HG02973 (cell line): ENCODE measurements around the gene MAN2B2.

Experiments
- ATAC-seq: cut with Tn5 transposase; IDR thresholded peaks from one replicate; pipeline ENCODE4 v1.9.1; 2021; ENCODE audit warnings: moderate library complexity; ENCODE audit not compliant: unreplicated experiment

The MAN2B2 gene

DNA sequence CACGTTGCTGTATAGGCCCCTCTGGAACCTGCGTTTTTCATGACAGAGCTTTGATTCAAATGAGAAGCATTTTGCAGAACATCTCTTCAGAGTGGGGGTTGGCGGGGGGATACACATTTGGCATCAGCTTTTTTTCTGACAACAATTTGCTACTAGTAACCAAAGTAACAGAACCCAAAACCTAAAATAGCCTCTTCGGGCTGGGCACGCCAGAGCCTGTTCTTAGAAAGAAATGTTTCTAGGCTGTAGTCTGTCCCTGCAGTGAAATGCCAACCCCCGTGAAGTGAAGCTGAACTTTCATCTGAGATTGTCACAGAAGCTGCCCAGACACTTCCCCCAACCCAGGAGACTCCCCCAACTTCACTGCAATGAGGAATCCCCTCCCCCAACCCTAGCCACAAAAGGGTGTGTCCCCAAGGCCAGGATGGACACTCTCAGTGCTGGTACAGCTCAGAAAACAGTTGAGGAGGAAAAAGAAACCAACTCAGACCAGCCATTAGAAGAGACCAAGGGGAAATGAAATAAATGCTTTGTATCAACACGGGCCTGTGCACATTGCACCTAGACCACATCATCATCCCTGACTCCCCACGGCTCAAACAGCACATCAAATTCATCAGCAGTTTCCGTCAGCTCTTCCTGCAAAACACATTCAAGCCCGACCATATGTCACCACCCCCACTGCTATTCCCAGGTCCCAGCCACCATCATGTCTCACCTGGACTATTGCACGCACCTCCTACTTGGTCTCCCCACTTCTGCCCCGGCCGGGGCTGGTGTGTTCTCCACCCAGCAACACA is 8.4 kb upstream of the MAN2B2 start:
- ATAC-seq: no peak

DNA sequence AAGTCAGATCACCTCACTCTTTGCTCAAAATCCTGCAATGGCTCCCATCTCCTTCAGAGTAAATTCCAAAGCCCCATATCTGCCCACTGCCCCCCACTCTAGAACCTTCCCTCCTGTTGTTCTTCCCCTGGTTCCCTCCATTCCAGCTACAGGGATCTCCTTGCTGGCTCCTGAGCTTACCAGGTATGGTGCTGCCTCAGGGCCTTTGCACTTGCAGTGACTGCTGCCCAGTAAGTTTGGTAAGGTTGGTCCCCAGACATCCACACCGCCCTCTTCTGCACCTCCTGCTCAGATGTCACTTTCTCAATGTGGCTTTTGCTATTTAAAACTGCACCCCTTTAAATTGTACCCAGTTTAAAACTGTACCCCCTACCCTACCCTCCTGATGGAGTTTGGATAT is 7.8 kb upstream of the MAN2B2 start:
- no peak for ATAC-seq

DNA sequence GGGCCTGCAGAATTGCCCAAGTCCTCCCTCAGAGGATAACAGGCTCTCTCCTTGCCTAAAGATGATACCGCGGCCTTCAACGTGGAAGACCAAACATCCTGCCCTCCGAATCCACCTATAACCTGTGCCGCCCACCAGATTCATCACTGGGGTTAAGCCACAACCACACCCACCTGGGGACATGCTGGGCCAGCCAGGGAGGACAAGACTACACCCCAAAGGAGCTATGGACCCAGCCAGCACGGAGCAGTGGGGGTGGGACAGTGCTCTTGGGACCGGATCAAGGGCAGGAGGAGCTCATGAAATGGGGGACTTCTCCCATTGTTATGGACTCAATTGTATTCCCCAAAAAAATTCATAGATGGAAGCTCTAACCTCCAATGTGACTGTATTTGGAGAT is 6.8 kb upstream of the MAN2B2 start:
- ATAC-seq: no peak

DNA sequence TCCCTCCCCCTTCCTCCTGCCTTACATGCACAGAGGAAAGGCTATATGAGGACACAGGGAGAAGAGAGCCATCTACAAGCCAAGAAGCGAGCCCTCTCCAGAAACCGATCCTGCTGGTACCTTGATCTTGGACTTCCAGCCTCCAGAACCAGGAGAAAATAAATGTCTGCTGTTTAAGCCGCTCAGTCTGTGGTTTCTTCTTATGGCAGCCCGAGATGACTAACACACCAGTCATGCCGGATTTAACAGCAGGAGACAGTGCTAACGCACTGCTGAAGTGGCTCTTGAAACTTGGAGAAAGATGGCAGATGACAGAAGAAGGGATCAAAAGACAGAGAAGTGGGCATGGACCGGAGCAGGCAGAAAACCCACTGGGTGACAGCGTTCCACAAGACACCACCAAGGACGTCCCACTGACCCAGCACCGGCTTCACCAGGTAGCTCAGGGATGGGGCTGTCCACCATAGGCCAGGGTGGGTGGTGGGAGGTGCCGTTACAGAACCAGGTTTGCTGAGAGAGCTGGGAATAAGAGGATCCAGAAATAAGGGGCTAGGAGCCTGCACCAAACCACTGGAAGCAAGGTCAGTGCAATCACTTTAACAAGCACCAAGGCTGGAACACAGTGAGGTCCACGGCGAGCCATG is 6.2 kb upstream of the MAN2B2 start:
- no peak for ATAC-seq

DNA sequence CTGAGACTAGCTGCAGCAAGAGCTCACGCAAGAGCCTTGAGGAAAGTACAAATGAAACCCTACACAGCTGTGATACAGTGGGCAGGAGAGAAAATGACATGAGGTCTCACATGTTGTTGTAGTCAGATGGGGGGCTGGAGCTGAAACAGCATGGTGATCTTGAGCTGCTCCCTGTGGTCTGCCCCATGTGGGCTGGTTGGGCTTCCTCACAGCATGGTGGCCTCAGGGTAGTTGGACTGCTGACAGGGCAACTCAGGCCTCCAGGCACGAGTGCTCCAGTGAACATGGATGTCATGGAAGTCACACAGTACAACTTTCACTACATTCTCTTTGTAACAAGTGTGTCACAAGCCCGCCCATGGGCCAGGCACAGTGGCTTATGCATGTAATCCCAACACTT is 3.4 kb upstream of the MAN2B2 start:
- no peak for ATAC-seq

DNA sequence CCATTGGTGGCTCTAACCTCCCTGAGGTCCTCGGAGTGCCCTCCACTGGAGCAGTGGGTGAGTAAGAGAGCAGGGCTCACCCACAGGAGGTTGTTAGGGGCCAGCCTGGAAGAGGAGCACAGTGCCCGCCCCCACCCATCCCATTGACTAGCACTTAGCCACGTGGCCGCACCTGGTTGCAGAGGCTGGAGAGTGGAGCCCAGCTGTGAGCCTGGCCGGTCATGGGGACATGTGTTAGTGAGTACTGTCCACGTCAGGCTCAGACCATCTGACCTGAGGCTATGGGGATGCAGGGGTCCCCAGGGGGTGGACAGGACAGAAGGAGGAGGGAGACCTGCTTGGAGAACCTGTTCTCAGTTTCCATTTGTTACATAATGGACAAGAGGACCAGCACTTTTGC is 1.4 kb upstream of the MAN2B2 start:
- no peak for ATAC-seq

DNA sequence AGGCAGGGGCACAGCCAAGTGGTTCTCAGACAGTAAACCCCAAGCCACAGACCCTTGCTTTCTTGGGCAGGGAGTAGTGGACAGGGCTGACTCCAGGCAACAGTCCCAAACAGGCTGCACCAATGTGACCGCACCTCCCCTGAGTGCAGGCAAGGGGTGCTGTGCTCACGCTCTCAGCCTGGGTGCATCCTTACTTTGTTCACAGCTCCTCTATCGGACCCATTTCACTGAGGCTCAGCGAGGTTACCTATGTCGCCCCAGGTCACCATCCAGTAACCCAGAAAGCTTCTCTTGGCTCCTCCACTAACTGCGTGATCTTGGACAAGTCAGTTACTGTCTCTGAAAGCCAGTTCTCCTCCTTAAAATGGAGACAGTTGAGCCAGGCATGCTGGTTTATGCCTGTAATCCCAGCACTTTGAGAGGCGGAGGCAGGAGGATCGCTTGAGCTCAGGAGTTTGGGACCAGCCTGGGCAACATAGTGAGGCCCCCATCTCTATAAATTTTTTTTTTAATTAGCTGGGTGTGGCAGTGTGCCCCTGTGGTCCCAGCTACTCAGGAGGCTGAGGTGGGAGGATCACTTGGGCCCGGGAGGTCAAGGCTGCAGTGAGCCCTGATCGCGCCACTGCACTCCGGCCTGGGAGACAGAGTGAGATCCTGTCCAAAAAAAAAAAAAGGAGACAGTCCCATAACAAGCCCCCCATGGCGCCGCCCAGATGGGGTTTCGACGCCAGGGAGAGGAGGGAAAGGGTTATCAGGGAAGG is 823 bp upstream of the MAN2B2 start:
- ATAC-seq: no peak

DNA sequence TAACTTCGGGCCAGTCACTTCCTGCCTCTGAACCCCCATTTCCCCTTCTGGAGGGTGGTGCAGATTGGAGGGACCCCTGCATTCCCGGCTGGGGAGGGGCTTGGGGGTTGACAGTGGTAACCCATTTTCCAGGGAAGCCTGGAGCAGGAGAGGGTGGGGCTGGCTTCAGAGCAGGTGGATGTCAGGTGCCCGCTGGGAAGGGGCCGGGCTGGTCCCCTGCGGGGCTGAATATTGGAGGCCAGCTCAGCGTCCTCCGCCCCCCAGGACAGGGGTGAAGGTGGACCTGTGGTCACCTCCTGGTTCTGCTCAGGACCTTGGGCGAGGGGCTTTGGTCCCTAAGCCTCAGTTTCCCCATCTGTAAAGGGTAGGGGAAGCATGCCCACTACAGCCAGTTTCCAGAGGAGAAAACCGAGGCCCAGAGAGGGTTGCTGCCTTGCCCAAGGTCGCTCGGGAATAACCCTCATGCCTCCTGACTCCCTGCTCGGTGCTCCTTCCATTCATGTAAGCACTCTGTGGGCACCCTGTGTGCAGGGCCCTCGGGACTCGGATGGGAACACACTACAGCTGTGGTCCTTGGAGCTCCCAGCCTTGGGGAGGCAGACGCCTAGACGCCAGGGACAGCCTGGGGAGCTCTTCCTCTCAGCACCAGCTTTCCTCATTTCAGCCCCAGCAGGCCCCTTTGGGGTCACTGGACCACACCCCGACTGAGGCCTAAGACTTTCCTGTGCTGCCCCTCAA is 683 bp downstream of the MAN2B2 start:
- ATAC-seq: no peak

DNA sequence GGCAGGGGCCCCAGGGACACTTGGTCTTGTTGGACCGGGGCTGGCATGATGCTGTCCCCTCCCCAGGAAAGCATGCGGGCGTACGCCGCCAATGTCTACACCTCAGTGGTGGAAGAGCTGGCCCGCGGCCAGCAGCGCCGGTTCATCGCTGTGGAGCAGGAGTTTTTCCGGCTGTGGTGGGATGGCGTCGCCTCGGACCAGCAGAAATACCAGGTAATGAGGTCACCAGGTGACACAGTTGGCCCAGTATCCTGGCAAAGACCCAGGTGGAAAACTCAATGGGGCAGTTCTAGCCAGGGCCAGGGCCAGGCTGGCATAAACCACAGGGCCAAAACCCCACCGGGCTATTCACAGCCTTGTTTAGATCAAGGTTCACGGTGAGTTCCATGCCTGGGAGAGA is 1.5 kb downstream of the MAN2B2 start:
- ATAC-seq: no peak

DNA sequence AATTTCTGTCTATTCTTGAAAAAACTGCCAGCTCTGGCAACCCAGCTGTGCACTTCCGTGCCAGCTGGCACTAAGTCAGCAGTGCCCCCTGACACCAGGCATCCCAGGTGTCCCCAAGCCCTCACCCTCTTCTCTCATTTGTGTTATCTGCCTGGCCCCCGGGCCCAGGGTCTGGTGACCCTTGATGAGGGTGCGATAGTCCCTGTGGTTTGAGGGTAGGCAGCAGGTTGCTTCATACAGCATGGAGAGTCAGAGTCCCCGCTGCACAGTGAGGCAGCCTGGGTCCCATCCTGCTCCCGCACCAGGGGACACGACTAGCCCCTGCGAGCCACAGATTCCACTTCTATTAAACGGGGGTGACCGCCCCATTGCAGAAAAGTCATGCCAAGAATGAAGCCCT is 1.9 kb downstream of the MAN2B2 start:
- no peak for ATAC-seq

DNA sequence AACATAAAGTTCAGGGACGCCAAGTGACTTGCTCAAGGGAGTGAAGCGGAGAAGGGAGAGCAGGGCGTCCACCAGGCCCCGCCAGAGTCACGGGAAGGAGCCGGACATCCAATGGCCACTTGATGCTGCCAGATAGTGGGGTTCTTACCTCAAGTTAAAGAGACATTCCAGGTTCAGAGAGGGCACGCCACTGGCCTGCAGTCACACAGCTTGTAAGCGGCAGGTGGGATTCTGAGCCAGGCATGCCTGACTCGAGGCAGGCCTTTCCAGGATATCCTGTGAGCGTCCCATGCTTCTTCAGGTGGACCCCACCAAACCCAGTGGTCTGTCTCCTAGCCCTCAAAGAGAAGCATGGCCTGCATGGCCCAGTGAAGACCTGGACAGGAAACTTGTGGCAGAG is 2.4 kb downstream of the MAN2B2 start:
- no peak for ATAC-seq

DNA sequence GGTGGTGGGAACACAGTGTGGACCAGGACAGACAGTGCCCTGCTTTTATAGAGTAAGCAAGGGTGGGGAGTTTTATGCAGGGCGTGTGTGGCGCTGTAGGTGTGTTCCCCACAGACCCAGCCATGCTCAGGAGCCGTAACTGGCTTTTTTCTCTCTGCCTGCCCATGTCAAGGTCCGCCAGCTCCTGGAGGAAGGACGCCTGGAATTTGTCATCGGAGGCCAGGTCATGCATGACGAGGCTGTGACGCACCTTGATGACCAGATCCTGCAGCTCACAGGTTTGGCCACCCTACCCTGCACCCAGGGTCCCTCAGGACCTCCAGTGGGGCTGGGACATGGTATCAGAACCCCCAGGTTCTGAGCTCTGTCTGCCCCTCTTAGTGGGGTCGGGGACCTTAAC is 3.2 kb downstream of the MAN2B2 start:
- no peak for ATAC-seq

DNA sequence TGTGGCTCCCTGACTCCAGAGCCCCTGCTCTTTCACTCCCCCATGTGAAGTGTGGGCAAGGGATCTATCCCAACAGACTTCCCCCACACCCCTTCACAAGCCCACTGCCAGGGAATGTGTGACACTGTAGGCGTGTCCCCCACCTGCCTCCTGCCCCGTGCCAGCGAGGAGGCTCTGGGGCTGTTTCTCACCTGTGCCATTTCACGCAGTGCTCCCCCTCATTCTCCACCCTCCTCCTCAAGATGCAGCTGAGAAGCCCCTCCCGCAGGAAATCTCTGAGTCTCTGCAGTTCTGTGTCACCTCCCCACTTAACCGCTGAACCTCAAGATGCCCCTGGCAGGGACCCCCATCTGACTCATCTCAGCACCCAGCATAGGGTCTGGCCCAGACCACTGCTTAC is 5.4 kb downstream of the MAN2B2 start:
- ATAC-seq: no peak

DNA sequence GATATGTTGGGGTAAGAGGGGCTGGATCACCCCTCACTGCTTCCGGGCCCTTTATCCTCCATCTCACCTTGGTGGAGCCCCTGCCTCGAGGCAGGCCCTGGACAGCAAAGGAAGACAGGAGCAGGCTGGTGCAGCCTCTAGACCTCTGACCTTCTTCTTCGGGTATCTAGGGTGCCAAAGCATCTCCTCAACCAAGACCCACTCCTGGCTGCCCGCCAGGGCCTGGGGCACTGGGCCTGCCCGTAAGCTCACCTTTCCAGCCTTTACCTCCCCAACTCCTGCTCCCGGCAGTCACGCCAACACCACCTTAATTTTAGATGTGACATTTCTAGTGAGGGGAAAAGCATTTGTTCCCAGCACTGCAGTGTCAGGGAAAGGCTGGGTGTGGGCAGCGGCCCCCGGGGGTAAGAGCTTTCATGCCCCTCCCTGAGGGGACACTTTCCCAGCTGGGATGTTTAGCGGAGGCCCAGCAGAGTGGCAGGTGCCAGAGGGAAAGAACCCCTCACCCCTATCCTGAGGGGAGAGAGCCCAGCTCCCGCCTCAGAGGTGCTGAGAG is 6.7 kb downstream of the MAN2B2 start:
- ATAC-seq: no peak

DNA sequence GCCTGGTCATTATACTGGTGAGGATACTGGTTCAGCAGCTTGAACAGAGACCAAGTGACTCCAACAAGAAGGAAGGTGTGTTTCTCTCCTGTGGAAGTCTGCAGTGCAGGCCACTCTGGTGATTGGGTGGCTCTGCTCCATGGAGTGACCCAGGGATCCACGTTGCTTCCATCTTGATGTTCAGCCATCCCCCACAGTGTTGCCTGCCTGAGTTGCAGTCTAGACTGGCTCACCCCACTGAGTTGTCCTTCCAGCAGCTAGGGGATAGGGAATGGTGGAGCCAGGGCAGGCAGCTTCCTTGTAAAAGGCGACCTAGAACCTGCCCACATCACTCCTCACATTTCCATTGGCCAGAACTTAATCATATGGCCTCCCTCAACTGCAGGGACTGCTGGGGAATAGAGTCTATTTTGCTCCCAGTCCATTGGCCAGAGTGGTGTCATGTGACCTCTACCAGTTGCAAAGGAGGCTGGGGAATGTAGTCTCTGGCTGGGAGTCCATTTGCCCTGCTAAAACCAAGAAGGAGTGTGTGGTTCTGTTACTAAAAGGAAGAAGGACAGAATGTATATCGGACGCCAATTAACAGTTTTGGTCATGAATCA is 8.0 kb downstream of the MAN2B2 start:
- no peak for ATAC-seq

DNA sequence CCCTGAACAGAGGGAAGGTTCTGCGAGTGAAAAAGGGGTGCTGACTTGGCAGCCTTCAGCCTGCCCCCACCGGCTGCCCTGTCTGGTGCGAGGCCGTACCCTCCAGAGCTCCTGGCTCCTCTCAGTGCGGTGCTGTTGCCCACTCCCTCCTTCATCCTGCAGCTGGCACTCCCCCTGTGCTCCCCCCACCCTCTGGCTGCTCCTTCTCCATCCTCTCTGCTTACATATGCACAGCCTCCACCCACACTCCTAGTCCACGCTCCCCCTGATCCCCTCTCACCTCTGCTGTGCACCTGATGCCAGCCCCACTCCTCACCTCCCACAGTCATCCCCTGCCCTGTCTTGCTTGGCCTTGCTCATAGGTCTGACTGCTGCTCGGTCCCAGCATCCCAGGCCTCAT is 9.9 kb downstream of the MAN2B2 start:
- ATAC-seq: no peak

DNA sequence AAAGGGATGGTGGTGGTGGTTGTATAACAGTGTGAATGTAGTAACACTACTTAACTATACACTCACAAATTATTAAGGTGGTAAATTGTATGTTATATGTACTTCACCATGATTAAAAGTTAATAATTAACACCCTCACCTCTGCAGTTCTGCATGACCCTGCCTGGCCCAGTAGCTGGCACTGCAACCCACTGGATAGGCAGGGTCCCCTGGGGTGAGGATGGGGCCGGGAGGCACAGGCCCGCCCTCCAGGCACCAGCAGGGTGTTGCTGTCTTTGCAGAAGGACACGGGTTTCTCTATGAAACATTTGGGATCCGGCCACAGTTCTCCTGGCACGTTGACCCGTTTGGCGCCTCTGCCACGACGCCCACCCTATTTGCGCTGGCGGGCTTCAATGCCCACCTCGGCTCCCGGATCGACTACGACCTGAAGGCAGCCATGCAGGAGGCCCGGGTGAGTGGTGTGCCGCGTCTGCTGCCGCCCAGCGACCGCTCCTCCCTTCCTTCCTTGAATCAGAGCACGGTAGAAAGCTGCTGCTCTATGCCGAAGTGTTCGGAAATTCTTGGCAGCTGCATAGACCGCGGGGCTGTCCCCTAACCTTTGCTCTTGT is 11.8 kb downstream of the MAN2B2 start:
- ATAC-seq: no peak

DNA sequence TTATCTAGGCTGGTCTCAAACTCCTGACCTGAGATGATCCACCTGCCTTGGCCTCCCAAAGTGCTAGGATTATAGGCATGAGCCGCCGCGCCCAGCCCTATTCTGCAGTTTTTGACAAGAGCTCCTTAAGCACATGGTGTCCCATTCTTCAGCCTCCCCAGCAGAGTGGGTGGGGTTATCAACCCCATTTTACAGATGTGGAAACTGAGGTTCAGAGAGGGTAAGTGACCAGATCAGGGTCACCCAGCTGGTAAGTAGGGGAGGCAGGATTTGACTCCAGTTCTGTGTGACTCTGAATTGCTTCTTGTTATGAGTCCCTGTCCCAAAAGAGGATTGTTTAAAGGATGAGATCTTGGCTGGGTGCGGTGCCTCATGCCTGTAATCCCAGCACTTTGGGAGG is 14.5 kb downstream of the MAN2B2 start:
- ATAC-seq: no peak

DNA sequence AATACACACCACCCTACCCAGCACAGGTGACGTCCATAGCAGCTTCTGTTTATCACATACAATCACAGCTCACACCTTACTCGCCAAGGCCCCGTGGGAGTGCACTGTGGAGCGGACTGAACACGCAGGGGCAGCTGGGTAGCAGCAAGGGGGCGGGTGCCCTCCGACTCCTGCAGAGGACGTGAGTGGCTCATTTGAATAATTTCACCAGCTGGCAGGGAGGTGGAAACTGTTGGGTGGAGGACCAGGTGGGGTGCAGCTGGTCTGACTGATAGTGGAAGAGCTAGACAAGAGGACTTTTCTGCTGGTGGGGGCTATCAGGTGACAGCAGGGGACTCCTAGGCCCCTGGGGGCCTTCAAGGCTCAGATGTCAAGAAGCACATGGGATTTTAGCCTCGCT is 16.3 kb downstream of the MAN2B2 start:
- no peak for ATAC-seq

DNA sequence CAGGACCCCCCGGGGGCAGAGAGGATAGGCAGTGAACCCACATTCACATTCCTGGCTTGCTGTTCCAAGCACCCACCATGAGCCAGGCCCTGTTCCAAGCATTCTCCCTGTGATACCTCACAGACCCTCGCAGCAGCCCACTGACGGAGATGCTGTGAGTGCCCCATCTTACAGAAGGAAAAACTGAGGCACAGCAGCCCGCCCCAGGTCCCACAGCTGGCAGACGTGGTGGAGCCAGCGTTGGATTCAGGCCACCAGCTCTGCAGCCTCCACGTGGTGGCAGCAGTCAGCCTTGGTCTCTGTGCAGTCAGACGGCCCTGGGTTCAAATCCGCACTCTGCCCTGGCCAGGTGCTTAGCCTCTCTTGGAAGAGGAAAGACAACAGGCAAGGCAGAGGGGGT is 16.8 kb downstream of the MAN2B2 start:
- no peak for ATAC-seq
